K562 treated with DMSO at 1 percent for 4 hours (cell line): ENCODE data around the gene NALF2. TPM values are rescaled to one million over a fixed set of nuclear protein-coding genes. Genes with fewer than 3 reads are reported as not detected.

Source experiments
- total RNA-seq: library from RNA; unstranded; fragments of 300-600 nt; gene quantifications from 2 replicates; pipeline ENCODE4 v1.2.3, GENCODE V29; 2022; ENCODE audit not compliant: insufficient read depth

Gene NALF2
- not detected in 2 replicates for total RNA-seq

DNA sequence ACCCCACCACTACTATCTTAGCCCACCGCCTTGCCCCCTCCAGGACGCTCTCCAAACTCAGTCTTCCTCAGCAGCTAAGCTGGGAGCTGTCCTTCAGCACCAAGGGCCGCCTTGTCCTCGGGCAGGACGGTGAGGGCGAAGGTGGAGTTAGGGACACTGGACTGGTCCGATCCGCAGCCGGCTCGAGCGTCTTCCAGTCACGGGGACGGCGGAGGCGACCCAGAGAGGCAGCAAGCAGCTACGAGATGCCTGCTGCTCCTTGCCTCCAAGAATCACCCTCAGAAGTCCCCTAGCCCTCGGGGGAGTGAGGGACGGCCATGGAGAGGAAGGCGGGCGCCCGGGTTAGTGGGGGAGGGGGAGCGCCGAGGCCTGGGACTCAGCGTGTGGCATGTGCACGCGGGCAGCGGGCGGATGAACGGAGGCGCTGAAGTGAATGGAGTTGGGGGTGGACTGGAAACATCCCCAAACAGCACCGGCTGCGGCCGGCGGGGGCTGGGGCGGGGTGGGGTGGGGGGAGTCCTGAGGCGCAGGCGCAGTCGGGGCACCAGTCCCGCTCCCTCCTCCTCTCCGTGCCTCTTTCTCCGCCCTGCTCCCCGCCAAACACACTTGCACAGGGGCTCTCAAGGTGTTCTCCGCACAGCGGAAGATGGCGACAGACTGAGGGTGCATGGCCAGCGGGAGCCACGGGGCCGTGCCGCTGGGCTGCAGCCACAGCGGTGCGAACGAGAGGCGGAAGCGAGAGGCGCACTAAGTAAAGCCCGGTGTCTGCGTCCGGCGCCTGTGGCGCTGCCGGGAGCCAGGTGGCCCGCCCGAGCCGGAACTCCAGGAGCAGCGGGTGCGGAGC, at the start of gene NALF2:
NALF2 (plus strand) TSS at position 545 of the 844 bp plus-strand sequence. CDS start 957 bp downstream, outside the sequence.

Other genes with a start within 250 kb of the NALF2 start
- gene EDA, start 111.8 kb downstream of the NALF2 start, total RNA-seq, result 0.19 and 2.4 TPM in 2 replicates